ENCODE data around the gene CAMTA1.

The CAMTA1 gene

DNA sequence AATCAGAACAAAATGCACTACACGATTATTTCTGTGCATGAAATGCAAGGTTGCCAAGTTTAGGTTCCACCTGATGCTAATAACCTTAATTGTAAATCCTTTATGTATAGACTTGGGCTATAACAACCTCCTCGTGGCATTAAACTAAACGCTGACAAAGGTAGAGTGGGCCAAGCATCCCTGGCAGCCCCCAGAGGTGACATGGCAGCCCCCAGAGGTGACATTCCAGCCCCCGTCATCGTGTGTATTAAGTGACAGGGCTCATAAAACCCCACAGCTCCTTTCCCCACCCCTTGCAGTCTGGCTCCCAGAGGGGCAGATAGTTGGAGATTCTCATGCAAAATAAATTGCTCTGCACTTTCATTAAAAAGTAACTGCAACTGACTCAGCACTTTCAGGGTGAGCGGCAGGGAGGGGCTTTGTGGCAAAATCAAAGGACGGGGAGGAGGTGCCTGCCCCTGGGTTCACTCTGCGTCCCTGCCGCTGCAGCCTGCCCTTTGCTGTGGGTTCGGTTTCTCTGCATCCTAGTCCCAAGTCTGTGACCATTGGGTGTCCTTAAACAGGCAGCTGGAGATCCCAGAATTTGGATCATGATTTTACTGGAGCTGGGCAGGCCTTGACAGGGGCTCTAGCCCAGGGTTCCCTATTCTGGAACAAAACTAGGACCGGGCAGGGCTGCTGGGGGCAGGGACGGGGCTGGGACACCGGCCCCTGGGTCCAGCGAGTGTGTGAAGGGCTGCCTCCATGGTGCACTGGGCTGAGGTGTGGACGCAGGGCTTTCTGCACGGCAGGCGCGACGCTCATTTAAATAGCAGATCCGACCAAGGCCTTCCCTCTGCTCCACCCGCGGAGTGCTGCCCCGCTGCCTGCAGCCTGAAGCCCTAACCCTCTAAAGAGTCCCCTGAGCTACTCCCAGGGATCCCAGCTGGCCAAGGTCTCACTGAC is 751.0 kb downstream of the CAMTA1 start:
- DNase-seq (ENCODE audit: low read depth in 1 of 2, low spot score in 1 of 2): no peak
- no peak for TF ChIP-seq JUND (IDR thresholded peaks at IDR 0.05; ENCODE audit: low read depth)
- in situ Hi-C loops (cut with HindIII; ENCODE audit: low pct_unique_long_range_greater_than_20kb, low sequenced_read_pairs): no loop called here

- DNase-seq (ENCODE audit: low read depth in 1 of 2, low spot score in 1 of 2): no peak
- no peak for TF ChIP-seq JUND (IDR thresholded peaks at IDR 0.05; ENCODE audit: low read depth)
- in situ Hi-C loops (cut with HindIII; ENCODE audit: low pct_unique_long_range_greater_than_20kb, low sequenced_read_pairs): no loop called here
These were observed 751.8 kb downstream of the CAMTA1 start for GRCh38 chr1:7536891-7537591.

- in situ Hi-C loops (cut with HindIII; ENCODE audit: low pct_unique_long_range_greater_than_20kb, low sequenced_read_pairs): no loop called here
- DNase-seq (ENCODE audit: low read depth in 1 of 2, low spot score in 1 of 2): no peak
These were observed 752.8 kb downstream of the CAMTA1 start for GRCh38 chr1:7538033-7538432.

GRCh38 chr1:7538849-7539768 is 753.9 kb downstream of the CAMTA1 start:
- DNase-seq (ENCODE audit: low read depth in 1 of 2, low spot score in 1 of 2): no peak
- no peak for TF ChIP-seq JUND (IDR thresholded peaks at IDR 0.05; ENCODE audit: low read depth)
- in situ Hi-C loops (cut with HindIII; ENCODE audit: low pct_unique_long_range_greater_than_20kb, low sequenced_read_pairs): no loop called here

More at GRCh38 chr1:7538033-7538432, 752.8 kb downstream of the CAMTA1 start:
- TF ChIP-seq JUND (IDR thresholded peaks at IDR 0.05; ENCODE audit: low read depth): no peak

GRCh38 chr1:7539769-7540175 is 754.5 kb downstream of the CAMTA1 start:
- no peak for TF ChIP-seq JUND (IDR thresholded peaks at IDR 0.05; ENCODE audit: low read depth)
- peak; percentile 37 to 87 for DNase-seq (ENCODE audit: low read depth in 1 of 2, low spot score in 1 of 2)
- in situ Hi-C loops (cut with HindIII; ENCODE audit: low pct_unique_long_range_greater_than_20kb, low sequenced_read_pairs): no loop called here

DNA sequence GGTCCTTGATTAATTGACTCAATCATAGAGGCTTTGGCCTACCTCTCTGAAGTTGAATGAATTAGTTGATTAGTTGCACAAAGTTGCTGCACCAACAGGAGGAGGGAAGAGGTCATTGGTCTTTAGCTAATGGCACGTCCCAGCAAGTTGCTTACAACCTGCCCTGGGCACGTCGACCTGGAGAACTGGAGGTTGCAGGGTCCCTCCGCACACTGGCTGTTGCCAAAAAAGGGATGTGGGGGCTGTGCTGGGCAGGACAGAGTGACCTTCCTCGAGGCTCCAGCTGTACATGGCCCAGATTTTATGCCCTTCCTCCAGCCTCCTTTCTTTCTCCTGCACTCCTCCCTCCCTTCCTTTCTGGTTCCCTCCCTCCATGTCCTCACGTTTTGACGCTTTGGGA is 755.6 kb downstream of the CAMTA1 start:
- no peak for TF ChIP-seq JUND (IDR thresholded peaks at IDR 0.05; ENCODE audit: low read depth)
- in situ Hi-C loops (cut with HindIII; ENCODE audit: low pct_unique_long_range_greater_than_20kb, low sequenced_read_pairs): no loop called here

DNA sequence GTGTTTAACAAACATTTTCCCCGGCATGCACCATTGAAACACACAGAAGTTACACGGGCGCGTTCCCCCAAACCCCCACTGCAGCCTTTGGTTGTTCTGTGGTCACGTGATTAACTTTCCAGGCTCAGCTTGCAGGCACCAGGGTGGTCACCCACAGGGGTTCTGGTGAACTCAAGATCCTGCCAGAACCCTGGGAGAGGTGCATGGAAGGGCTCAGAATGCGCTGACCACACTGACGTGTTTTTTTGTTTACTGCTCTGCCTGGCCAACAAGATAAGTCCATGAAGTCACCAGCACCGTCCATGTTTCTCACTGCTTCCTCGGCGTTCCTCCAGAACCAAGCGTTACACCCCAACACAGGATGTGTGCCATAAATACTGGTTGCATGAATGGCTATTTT is 756.4 kb downstream of the CAMTA1 start:
- in situ Hi-C loops (cut with HindIII; ENCODE audit: low pct_unique_long_range_greater_than_20kb, low sequenced_read_pairs): no loop called here
- no peak for DNase-seq (ENCODE audit: low read depth in 1 of 2, low spot score in 1 of 2)
- no peak for TF ChIP-seq JUND (IDR thresholded peaks at IDR 0.05; ENCODE audit: low read depth)

More for the DNA sequence above, 755.6 kb downstream of the CAMTA1 start:
- peak in 1 of 2 experiments; percentile 21 for DNase-seq (ENCODE audit: low read depth in 1 of 2, low spot score in 1 of 2)

DNA sequence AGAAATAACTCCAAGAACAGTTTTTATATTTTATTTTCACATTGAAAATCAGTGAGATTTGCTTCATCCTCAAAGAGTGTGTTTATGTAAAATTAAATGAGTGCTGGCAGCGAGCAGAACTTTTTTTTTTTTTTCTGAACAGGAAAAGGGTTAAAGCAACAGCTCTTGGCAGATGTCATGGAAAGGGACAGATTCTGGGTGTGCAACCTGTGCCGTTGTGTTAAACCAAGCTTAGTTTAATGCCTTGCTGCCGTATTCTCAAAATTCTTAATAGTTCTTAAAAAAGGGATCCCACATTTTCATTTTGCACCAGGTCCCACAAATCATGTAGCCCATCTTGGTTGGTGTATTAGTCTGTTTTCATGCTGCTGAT is 758.5 kb downstream of the CAMTA1 start:
- no peak for TF ChIP-seq JUND (IDR thresholded peaks at IDR 0.05; ENCODE audit: low read depth)
- in situ Hi-C loops (cut with HindIII; ENCODE audit: low pct_unique_long_range_greater_than_20kb, low sequenced_read_pairs): no loop called here
- no peak for DNase-seq (ENCODE audit: low read depth in 1 of 2, low spot score in 1 of 2)

GRCh38 chr1:7549277-7550161 is 764.3 kb downstream of the CAMTA1 start:
- in situ Hi-C loops (cut with HindIII; ENCODE audit: low pct_unique_long_range_greater_than_20kb, low sequenced_read_pairs): no loop called here
- peak in 1 of 2 experiments; percentile 66 for DNase-seq (ENCODE audit: low read depth in 1 of 2, low spot score in 1 of 2)
- no peak for TF ChIP-seq JUND (IDR thresholded peaks at IDR 0.05; ENCODE audit: low read depth)

GRCh38 chr1:7550261-7550865 is 765.1 kb downstream of the CAMTA1 start:
- in situ Hi-C loops (cut with HindIII; ENCODE audit: low pct_unique_long_range_greater_than_20kb, low sequenced_read_pairs): no loop called here
- DNase-seq (ENCODE audit: low read depth in 1 of 2, low spot score in 1 of 2): no peak
- TF ChIP-seq JUND (IDR thresholded peaks at IDR 0.05; ENCODE audit: low read depth): no peak

DNA sequence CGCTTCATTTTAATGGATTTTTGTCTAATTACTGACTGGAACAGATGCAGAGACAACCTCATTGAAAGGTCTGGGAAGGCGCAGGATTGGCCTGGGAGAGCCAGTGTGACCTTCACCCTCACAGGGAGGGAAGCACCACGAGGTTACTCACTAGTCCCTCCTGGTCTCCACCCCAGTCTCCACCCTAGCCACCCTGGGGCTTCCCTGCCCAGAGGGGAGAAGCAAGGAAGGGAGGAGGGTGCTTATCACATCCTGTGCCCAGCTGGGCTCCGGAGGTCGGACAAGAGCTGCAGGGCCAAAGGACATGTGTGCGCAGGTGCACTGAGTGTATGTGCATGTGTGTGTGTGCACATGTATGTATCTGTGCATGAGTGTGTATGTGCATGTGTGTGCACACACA is 765.7 kb downstream of the CAMTA1 start:
- in situ Hi-C loops (cut with HindIII; ENCODE audit: low pct_unique_long_range_greater_than_20kb, low sequenced_read_pairs): no loop called here
- TF ChIP-seq JUND (IDR thresholded peaks at IDR 0.05; ENCODE audit: low read depth): no peak
- no peak for DNase-seq (ENCODE audit: low read depth in 1 of 2, low spot score in 1 of 2)
